ENCODE data around the gene ZNF652. TPM values are rescaled to one million over a fixed set of nuclear protein-coding genes. Genes with fewer than 3 reads are reported as not detected.
"Not testable (repeated sequence)": the region's sequence is repeated elsewhere in the genome, so short reads cannot be mapped to it uniquely, and the experiment has no call there.

The ZNF652 gene
- total RNA-seq, 1 experiment from 2014 or later, result 18.2 TPM

DNA sequence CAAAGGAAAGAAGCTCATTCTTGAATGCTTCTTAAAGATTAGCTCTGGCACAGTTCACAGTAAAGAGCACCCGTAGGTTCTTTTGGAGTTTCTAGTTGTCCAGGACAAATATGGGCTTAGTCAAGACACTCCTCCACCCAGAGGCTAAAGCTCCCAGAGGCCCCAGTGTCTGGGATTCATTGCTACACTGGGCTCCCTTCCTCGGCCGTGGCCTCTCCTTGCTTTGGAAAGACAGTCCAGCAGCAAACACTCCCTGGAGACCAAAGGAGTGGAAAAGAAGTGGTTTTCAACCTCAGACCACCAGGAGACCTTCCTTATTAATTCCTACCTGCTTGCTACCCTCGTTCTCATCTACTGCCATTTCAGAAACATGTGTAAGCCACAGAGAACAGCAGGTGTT is 35.5 kb upstream of the ZNF652 start:
- POLR2A ChIA-PET (ENCODE audit: unreplicated experiment), result no interaction called here
- Histone ChIP-seq H4K20me1 (ENCODE audit: low read length) (no peaks in the 10 kb centered on the region), H3K36me3 (ENCODE audit: low read depth, low read length) (peaks cover 8% of the 10 kb centered on the region), H3K4me3 (ENCODE audit: low read length) (no peak overlapping the region), H3K9me2 (replicated peaks; ENCODE audit: low read length) (no peaks in the 10 kb centered on the region), H3K27ac (ENCODE audit: low read length) (no peak overlapping the region), H3K4me1 (ENCODE audit: insufficient read depth, low read length) (no peaks in the 10 kb centered on the region), H3F3A (ENCODE audit: low read length, unreplicated experiment) (no peaks in the 10 kb centered on the region), H3K4me2 (ENCODE audit: low read length) (no peak overlapping the region), H2AFZ (ENCODE audit: low read length) (no peak overlapping the region), H3K27me3 (ENCODE audit: low read length) (no peaks in the 10 kb centered on the region), H3K9me3 (ENCODE audit: low read length) (no peaks in the 10 kb centered on the region), H3K9ac (ENCODE audit: low read length) (no peak overlapping the region), H3K79me2 (ENCODE audit: low read length) (no peaks in the 10 kb centered on the region)
- CTCF ChIA-PET, result interaction anchor here (1.1 kb wide), 1 partner anchor 82 kb away, joined by 3 read pairs; no protein-coding TSS in a partner anchor
- intact Hi-C loops (cut with micrococcal nuclease), result no loop called here
- TF ChIP-seq, protein P1, sequence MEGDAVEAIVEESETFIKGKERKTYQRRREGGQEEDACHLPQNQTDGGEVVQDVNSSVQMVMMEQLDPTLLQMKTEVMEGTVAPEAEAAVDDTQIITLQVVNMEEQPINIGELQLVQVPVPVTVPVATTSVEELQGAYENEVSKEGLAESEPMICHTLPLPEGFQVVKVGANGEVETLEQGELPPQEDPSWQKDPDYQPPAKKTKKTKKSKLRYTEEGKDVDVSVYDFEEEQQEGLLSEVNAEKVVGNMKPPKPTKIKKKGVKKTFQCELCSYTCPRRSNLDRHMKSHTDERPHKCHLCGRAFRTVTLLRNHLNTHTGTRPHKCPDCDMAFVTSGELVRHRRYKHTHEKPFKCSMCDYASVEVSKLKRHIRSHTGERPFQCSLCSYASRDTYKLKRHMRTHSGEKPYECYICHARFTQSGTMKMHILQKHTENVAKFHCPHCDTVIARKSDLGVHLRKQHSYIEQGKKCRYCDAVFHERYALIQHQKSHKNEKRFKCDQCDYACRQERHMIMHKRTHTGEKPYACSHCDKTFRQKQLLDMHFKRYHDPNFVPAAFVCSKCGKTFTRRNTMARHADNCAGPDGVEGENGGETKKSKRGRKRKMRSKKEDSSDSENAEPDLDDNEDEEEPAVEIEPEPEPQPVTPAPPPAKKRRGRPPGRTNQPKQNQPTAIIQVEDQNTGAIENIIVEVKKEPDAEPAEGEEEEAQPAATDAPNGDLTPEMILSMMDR (conservative IDR thresholded peaks at IDR 0.05; ENCODE audit: low read depth, low read length), result no peak
- no peak for TF ChIP-seq EZH2phosphoT487 (IDR thresholded peaks at IDR 0.05; ENCODE audit: borderline replicate concordance, low read length)
- BruUV-seq (replicated peaks), result no TSS peak
- ATAC-seq (no peak), DNase-seq (no peak)

DNA sequence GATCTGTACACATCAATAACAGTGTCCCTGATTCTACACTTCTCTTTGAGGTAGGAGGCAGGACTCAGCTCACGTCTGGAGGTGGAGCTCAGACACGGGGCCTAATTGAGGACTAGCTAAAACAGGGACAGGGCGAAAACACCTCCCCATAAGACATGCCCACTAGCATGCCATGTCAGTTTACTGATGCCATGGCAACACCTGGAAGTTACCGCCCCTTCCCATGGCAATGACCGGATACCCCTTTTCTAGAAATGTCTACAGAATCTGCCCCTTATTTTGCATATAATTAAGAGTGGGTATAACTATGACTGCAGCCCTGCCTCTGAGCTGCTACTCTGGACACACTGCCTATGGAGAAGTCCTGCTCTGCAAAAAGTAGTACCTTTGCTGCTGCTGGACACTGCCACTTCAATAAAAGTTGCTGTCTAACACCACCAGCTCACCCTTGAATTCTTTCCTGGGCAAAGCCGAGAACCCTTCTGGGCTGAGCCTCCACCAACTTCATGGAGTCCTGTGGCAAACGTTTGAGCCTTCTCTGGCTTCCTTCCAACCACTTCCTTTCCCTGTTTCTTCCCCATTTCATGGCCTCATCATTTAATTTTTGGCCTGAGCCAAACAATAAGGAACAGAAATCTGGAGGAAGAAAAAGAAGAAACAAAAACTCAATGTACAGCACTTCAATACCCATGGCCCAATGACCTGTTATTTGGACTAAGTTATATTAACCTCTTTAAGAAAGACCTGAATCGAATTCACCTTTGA is 31.6 kb upstream of the ZNF652 start:
- H3K79me2 ChIP-seq (ENCODE audit: low read length), result no peaks in the 10 kb centered on the region
- intact Hi-C loops (cut with micrococcal nuclease), result no loop called here
- no peak overlapping the region for H3K4me3 ChIP-seq (ENCODE audit: low read length)
- H3K36me3 ChIP-seq (ENCODE audit: low read depth, low read length), result no peaks in the 10 kb centered on the region
- DNase-seq (no peak), ATAC-seq (no peak)
- TF ChIP-seq EZH2 (IDR thresholded peaks at IDR 0.05; ENCODE audit: low read length, unreplicated experiment), result no peak
- TF ChIP-seq, protein P1 (conservative IDR thresholded peaks at IDR 0.05; ENCODE audit: low read depth, low read length), result no peak
- no peak for TF ChIP-seq EZH2phosphoT487 (IDR thresholded peaks at IDR 0.05; ENCODE audit: borderline replicate concordance, low read length)
- H2AFZ ChIP-seq (ENCODE audit: low read length), result no peak overlapping the region
- BruUV-seq (replicated peaks), result no TSS peak
- no peaks in the 10 kb centered on the region for H3K27me3 ChIP-seq (ENCODE audit: low read length)
- no peak overlapping the region for H3K4me2 ChIP-seq (ENCODE audit: low read length)
- H3K27ac ChIP-seq (ENCODE audit: low read length), result no peak overlapping the region
- no peaks in the 10 kb centered on the region for H3K9me2 ChIP-seq (replicated peaks; ENCODE audit: low read length)
- H4K20me1 ChIP-seq (ENCODE audit: low read length), result no peaks in the 10 kb centered on the region
- POLR2A ChIA-PET (ENCODE audit: unreplicated experiment), result no interaction called here
- no peaks in the 10 kb centered on the region for H3K9me3 ChIP-seq (ENCODE audit: low read length)
- CTCF ChIA-PET, result no interaction called here
- peaks cover 18% of the 10 kb centered on the region for H3K4me1 ChIP-seq (ENCODE audit: insufficient read depth, low read length)
- no peaks in the 10 kb centered on the region for H3F3A ChIP-seq (ENCODE audit: low read length, unreplicated experiment)
- H3K9ac ChIP-seq (ENCODE audit: low read length), result no peak overlapping the region

DNA sequence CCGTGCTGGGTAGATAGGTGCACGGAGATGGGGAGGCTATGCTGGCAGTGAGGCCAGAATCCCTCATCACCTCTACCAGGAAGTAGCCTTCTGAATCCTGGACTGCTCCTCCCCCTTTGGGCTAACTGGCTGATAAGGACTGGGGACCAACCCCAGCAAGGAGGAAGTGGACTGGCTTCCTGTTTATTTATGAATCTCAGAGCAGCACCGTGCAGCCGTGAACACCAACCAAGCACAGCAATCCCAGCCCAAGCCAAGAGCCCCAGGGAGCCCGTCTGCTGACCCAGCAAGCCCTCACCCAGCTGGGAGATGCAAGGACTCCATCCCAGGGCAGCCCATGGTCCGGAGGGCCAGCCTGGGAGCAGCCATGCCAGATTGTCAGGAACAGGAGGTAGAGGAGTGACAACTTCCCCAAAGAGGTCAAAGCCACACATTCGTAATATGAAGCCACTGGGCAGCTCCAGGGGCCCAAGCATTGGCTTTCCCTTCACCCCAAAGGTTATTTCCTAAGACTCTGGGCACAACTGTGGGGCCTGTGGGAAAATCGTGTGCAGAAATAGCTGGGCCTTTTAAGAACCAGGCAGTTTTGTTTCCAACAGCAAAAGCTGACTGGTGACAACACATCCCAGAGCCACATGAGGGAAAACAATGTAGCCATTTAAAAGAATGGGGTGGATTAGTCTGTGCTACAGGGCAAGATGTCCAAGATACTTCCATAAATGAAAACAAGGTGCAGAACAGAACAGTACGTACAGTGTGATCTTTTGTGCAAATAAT is 28.7 kb upstream of the ZNF652 start:
- Histone ChIP-seq H2AFZ (ENCODE audit: low read length) (peak overlapping the region; percentile 9; the same call in 1 of the 2 replicates), H3K27ac (ENCODE audit: low read length) (no peak overlapping the region), H3K36me3 (ENCODE audit: low read depth, low read length) (no peaks in the 10 kb centered on the region), H4K20me1 (ENCODE audit: low read length) (no peaks in the 10 kb centered on the region), H3K4me1 (ENCODE audit: insufficient read depth, low read length) (peaks cover 18% of the 10 kb centered on the region), H3K27me3 (ENCODE audit: low read length) (no peaks in the 10 kb centered on the region), H3K4me3 (ENCODE audit: low read length) (no peak overlapping the region), H3K79me2 (ENCODE audit: low read length) (no peaks in the 10 kb centered on the region), H3K9ac (ENCODE audit: low read length) (no peak overlapping the region), H3K9me2 (replicated peaks; ENCODE audit: low read length) (no peaks in the 10 kb centered on the region), H3F3A (ENCODE audit: low read length, unreplicated experiment) (no peaks in the 10 kb centered on the region), H3K4me2 (ENCODE audit: low read length) (peak overlapping the region; percentile 22), H3K9me3 (ENCODE audit: low read length) (no peaks in the 10 kb centered on the region)
- intact Hi-C loops (cut with micrococcal nuclease), result no loop called here
- no peak for DNase-seq
- no peak for ATAC-seq
- no peak for TF ChIP-seq EZH2phosphoT487 (IDR thresholded peaks at IDR 0.05; ENCODE audit: borderline replicate concordance, low read length)
- TF ChIP-seq, protein P1 (conservative IDR thresholded peaks at IDR 0.05; ENCODE audit: low read depth, low read length), result no peak
- no peak for TF ChIP-seq EZH2 (IDR thresholded peaks at IDR 0.05; ENCODE audit: low read length, unreplicated experiment)
- ChIA-PET POLR2A (ENCODE audit: unreplicated experiment) (no interaction called here), CTCF (no interaction called here)
- no TSS peak for BruUV-seq (replicated peaks)

DNA sequence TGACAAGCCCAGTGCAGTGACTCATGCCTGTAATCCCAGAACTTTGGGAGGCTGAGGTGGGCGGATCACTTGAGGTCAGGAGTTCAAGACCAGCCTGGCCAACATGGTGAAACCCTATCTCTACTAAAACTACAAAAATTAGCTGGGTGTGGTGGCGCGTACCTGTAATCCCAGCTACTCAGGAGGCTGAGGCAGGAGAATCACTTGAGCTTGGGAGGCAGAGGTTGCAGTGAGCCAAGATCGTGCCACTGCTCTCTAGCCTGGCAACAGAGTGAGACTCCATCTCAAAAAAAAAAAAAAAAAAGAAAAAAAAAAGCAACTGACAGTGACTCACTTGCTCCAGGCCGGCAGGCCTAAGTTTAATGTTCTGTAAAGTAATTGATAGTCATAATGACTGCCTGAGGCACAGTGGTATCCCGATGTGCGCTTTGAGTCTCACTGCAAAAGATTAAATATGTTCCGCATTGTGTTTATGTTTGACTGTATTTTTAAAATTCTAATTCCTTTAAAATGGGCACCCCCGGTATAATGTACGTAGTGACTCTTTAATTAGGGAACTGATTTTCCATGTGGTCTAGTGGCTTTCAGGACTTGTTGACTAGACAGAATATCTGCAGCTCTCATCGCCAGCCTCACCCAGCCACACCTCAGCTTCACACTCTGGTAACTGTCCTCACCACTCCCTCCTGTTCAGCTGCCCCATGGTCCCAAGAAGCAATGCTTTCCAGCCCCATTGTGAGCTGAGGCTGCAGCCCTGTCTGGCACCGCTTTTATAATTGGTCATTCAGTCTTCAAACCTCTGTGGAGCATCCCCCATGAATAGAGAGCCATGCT is 27.7 kb upstream of the ZNF652 start:
- H3K27me3 ChIP-seq (ENCODE audit: low read length); H3K9me3 ChIP-seq (ENCODE audit: low read length); POLR2A ChIA-PET (ENCODE audit: unreplicated experiment); H3K9me2 ChIP-seq (replicated peaks; ENCODE audit: low read length); CTCF ChIA-PET; H3K4me3 ChIP-seq (ENCODE audit: low read length); H3K36me3 ChIP-seq (ENCODE audit: low read depth, low read length); H3F3A ChIP-seq (ENCODE audit: low read length, unreplicated experiment); H4K20me1 ChIP-seq (ENCODE audit: low read length); BruUV-seq (replicated peaks); H3K79me2 ChIP-seq (ENCODE audit: low read length); H3K9ac ChIP-seq (ENCODE audit: low read length): not testable (repeated sequence)
- Histone ChIP-seq H2AFZ (ENCODE audit: low read length) (peak overlapping the region; percentile 39), H3K27ac (ENCODE audit: low read length) (0 out of 2 replicates have a peak overlapping the region, but pooled peaks have one; percentile 0), H3K4me2 (ENCODE audit: low read length) (peak overlapping the region; percentile 22), H3K4me1 (ENCODE audit: insufficient read depth, low read length) (peaks cover 18% of the 10 kb centered on the region)
- ATAC-seq (peak; percentile 60), DNase-seq (peak; percentile 76)
- intact Hi-C loops (cut with micrococcal nuclease), result loop anchor here (1.0 kb wide), 1 partner anchor 27 kb away; the partner anchor contains the start of gene ZNF652
